RWPE2 (cell line): Measurements from ENCODE around the gene EDIL3.

ENCODE experiments used
- ATAC-seq: fragments of 200-7000 bp; cut with Tn5 transposase; 3 replicates; pipeline ENCODE4 v1.9.1; 2021; ENCODE audit warnings: low read depth
- DNase-seq: peaks from one replicate; pipeline ENCODE4 v3.0.0-alpha.2; 2020; ENCODE audit warnings: low spot score
- H3K27ac ChIP-seq: fragments of 450-650 bp; 2 replicates; pipeline ENCODE4 v1.5.1; 2017; ENCODE audit warnings: mild to moderate bottlenecking; ENCODE audit not compliant: poor library complexity, severe bottlenecking
- H3K27me3 ChIP-seq: fragments of 250-450 bp; sonication (Bioruptor Pico); 2 replicates; pipeline ENCODE4 v1.5.1; 2021; ENCODE audit warnings: mild to moderate bottlenecking, moderate library complexity; ENCODE audit not compliant: insufficient read depth, poor library complexity, severe bottlenecking
- H3K36me3 ChIP-seq: fragments of 250-450 bp; sonication (Bioruptor Pico); 2 replicates; pipeline ENCODE4 v1.5.1; 2020; ENCODE audit warnings: low read depth, mild to moderate bottlenecking, moderate library complexity
- H3K4me1 ChIP-seq: fragments of 250-450 bp; sonication (Bioruptor Pico); 2 replicates; pipeline ENCODE4 v1.5.1; 2021; ENCODE audit warnings: mild to moderate bottlenecking, moderate library complexity; ENCODE audit not compliant: insufficient read depth, poor library complexity, severe bottlenecking
- H3K4me3 ChIP-seq: fragments of 250-450 bp; sonication (Bioruptor Pico); 2 replicates; pipeline ENCODE4 v1.5.1; 2021; ENCODE audit warnings: mild to moderate bottlenecking, moderate library complexity; ENCODE audit not compliant: severe bottlenecking
- H3K9me3 ChIP-seq: fragments of 250-450 bp; sonication (Bioruptor Pico); 2 replicates; pipeline ENCODE4 v1.5.1; 2021; ENCODE audit warnings: mild to moderate bottlenecking, moderate library complexity; ENCODE audit not compliant: severe bottlenecking
- CTCF ChIP-seq: fragments of 450-650 bp; IDR thresholded peaks from one replicate; pipeline ENCODE4 v1.5.1; 2017; ENCODE audit warnings: mild to moderate bottlenecking, moderate library complexity; ENCODE audit not compliant: poor library complexity, severe bottlenecking

EDIL3 gene

GRCh38 chr5:84378961-84379360 lies 5.7 kb downstream of the EDIL3 start:
- Histone ChIP-seq H3K36me3 (no peaks in the 10 kb centered on the region), H3K4me3 (no peak overlapping the region)
- no peak for DNase-seq

GRCh38 chr5:84378420-84378819 lies 6.3 kb downstream of the EDIL3 start:
- no peak for TF ChIP-seq CTCF
- Histone ChIP-seq H3K27me3 (peaks cover 46% of the 10 kb centered on the region), H3K4me1 (peaks cover 8% of the 10 kb centered on the region), H3K36me3 (no peaks in the 10 kb centered on the region), H3K27ac (no peak overlapping the region), H3K4me3 (no peak overlapping the region), H3K9me3 (no peaks in the 10 kb centered on the region)
- DNase-seq (no peak), ATAC-seq (no peak)

More at GRCh38 chr5:84378961-84379360, 5.7 kb downstream of the EDIL3 start:
- Histone ChIP-seq H3K27ac (no peak overlapping the region), H3K4me1 (peaks cover 8% of the 10 kb centered on the region), H3K27me3 (peaks cover 52% of the 10 kb centered on the region), H3K9me3 (no peaks in the 10 kb centered on the region)
- ATAC-seq, result no peak
- no peak for TF ChIP-seq CTCF

- H3K9me3 ChIP-seq, result no peaks in the 10 kb centered on the region
- ATAC-seq, result no peak
- H3K4me3 ChIP-seq, result no peak overlapping the region
- H3K36me3 ChIP-seq, result no peaks in the 10 kb centered on the region
- no peak for DNase-seq
- peaks cover 26% of the 10 kb centered on the region for H3K27me3 ChIP-seq
- H3K4me1 ChIP-seq, result peaks cover under 1% of the 10 kb centered on the region
- TF ChIP-seq CTCF, result no peak
- H3K27ac ChIP-seq, result no peak overlapping the region
Observed at GRCh38 chr5:84376346-84376745, 8.3 kb downstream of the EDIL3 start.

GRCh38 chr5:84374568-84374967 lies 10.1 kb downstream of the EDIL3 start:
- no peak for ATAC-seq
- no peaks in the 10 kb centered on the region for H3K9me3 ChIP-seq
- no peaks in the 10 kb centered on the region for H3K36me3 ChIP-seq
- no peak for TF ChIP-seq CTCF
- DNase-seq, result no peak
- no peak overlapping the region for H3K4me3 ChIP-seq
- H3K27me3 ChIP-seq, result peaks cover 12% of the 10 kb centered on the region
- H3K4me1 ChIP-seq, result no peaks in the 10 kb centered on the region
- H3K27ac ChIP-seq, result no peak overlapping the region

GRCh38 chr5:84373506-84373905 lies 11.2 kb downstream of the EDIL3 start:
- no peaks in the 10 kb centered on the region for H3K36me3 ChIP-seq
- no peak for DNase-seq
- TF ChIP-seq CTCF, result no peak
- H3K27me3 ChIP-seq, result peaks cover 5% of the 10 kb centered on the region
- no peaks in the 10 kb centered on the region for H3K4me1 ChIP-seq
- no peak overlapping the region for H3K27ac ChIP-seq
- no peaks in the 10 kb centered on the region for H3K9me3 ChIP-seq
- no peak overlapping the region for H3K4me3 ChIP-seq
- ATAC-seq, result no peak
